Thyroid gland (tissue), 4 donors: ENCODE data around the gene WDR11. TPM values are rescaled to one million over a fixed set of nuclear protein-coding genes. Genes with fewer than 3 reads are reported as not detected.

Experiments
- DNase-seq, 2 donors: peaks; one replicate each; pipeline ENCODE4 v3.0.0-alpha.2; 2019
- H3K27ac ChIP-seq, 3 donors: fragments of 200-600 bp; sonication (generic); 1 replicate in 2 of 3; 2 replicates in 1 of 3; pipeline ENCODE4 v1.5.1; 2016 to 2019; ENCODE audit warnings: mild to moderate bottlenecking in 1 of 3, moderate library complexity in 1 of 3
- H3K27me3 ChIP-seq: fragments of 200-600 bp; sonication (generic); one replicate; pipeline ENCODE4 v1.5.1; 2019
- H3K36me3 ChIP-seq, 2 donors: fragments of 200-600 bp; sonication (generic); one replicate each; pipeline ENCODE4 v1.5.1; 2016 to 2019
- H3K4me1 ChIP-seq, 2 donors: fragments of 200-600 bp; sonication (generic); one replicate each; pipeline ENCODE4 v1.5.1; 2017 to 2019
- H3K4me3 ChIP-seq, 3 donors: fragments of 200-600 bp; sonication (generic); replicated peaks in 1 of 3; 1 replicate in 2 of 3; 2 replicates in 1 of 3; pipeline ENCODE4 v1.5.1; 2016; ENCODE audit warnings: mild to moderate bottlenecking in 1 of 3
- H3K9me3 ChIP-seq: fragments of 200-600 bp; sonication (generic); one replicate; pipeline ENCODE4 v1.5.1; 2017
- POLR2A ChIP-seq, 2 donors: fragments of 450-650 bp; IDR thresholded peaks; one replicate each; pipeline ENCODE4 v1.6.1; 2017; ENCODE audit warnings: antibody characterized with exemption in 2 of 2, mild to moderate bottlenecking in 2 of 2, moderate library complexity in 1 of 2
- WGBS, 2 donors: methylation state at CpG; one replicate each; pipeline ENCODE4 v1.1.5; 2017; 5-methylcytosine and 5-hydroxymethylcytosine counted together
- intact Hi-C: fragments of 100-400 bp; cut with DNase I; formaldehyde crosslinking; loops from one replicate; pipeline ENCODE4 v1.15.1; 2023
- total RNA-seq, 4 donors: library from RNA; depleted of rRNA; stranded (reverse); fragments of >200 nt; gene quantifications; one replicate each; pipeline ENCODE4 v1.2.3, GENCODE V29; 2016
- TF ChIP-seq, protein P1 (sequence below), 6 experiments: fragments of 200-600 bp in 3 of 6; fragments of 450-650 bp in 3 of 6; sonication (generic) in 3 of 6; IDR thresholded peaks; one replicate each; pipeline ENCODE4 v1.5.1; 2016 to 2019; ENCODE audit warnings: antibody characterized with exemption in 6 of 6, mild to moderate bottlenecking in 2 of 6, inconsistent platforms in 1 of 6, moderate library complexity in 1 of 6

Gene WDR11
- total RNA-seq, 4 donors from 2014 or later: 76.9 to 95.5 (median 79.4) TPM

DNA sequence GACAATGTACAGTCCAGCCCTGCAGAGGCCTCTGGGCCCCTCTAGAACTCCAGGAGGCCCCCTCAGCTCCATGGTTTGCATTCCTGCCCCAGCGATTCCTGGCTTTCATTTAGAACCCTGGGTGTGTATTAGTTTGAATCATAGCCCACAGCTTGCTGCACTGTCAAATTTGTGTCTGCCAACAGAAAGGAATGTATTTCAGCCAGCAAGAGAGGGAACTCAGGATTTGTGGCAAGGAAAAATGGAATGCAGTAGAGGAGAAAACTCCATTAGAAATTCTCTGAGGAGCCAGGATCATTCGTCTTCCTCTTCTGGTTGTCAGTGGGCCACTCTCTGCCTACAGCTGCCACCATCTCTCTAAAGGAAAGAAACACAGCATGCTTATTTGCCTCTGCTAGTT lies 27.9 kb upstream of the WDR11 start:
- H3K4me3 ChIP-seq: no peak overlapping the region
- no peaks in the 10 kb centered on the region for H3K27me3 ChIP-seq
- TF ChIP-seq, protein P1, sequence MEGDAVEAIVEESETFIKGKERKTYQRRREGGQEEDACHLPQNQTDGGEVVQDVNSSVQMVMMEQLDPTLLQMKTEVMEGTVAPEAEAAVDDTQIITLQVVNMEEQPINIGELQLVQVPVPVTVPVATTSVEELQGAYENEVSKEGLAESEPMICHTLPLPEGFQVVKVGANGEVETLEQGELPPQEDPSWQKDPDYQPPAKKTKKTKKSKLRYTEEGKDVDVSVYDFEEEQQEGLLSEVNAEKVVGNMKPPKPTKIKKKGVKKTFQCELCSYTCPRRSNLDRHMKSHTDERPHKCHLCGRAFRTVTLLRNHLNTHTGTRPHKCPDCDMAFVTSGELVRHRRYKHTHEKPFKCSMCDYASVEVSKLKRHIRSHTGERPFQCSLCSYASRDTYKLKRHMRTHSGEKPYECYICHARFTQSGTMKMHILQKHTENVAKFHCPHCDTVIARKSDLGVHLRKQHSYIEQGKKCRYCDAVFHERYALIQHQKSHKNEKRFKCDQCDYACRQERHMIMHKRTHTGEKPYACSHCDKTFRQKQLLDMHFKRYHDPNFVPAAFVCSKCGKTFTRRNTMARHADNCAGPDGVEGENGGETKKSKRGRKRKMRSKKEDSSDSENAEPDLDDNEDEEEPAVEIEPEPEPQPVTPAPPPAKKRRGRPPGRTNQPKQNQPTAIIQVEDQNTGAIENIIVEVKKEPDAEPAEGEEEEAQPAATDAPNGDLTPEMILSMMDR (IDR thresholded peaks at IDR 0.05): no peak
- TF ChIP-seq POLR2A (IDR thresholded peaks at IDR 0.05): no peak
- H3K4me1 ChIP-seq: no peaks in the 10 kb centered on the region
- H3K36me3 ChIP-seq: no peaks in the 10 kb centered on the region
- intact Hi-C loops: no loop called here
- WGBS, 2 donors: 56 to 59% methylated on average over 2 of the region's 2 CpGs
- no peak overlapping the region for H3K27ac ChIP-seq
- no peaks in the 10 kb centered on the region for H3K9me3 ChIP-seq
- DNase-seq: no peak

DNA sequence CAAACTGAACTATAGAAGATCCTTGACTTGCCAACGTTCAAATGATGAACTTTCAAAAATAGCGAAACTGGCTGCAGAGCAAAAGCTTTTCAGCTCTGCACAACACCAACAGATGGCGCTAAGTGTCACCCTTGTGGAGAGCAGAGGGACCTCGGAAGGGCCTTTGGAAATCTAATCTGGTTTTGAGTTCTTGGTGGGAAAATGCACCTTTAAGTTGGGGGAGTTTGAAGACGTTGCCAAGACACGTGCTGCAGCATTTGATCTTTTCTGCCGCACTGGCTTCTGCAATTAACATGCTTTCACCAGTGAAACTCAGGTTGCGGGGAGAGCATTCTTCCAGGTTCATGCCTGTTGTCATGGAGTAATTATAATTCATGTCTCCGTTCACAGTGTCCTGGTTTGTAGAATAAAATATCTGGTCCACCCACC lies 26.3 kb upstream of the WDR11 start:
- TF ChIP-seq, protein P1 (IDR thresholded peaks at IDR 0.05): peak in 2 of 6 experiments; percentile 14 to 38
- no peak for TF ChIP-seq POLR2A (IDR thresholded peaks at IDR 0.05)
- intact Hi-C loops: no loop called here
- no peak overlapping the region for H3K4me3 ChIP-seq
- peak; percentile 5 to 8 for DNase-seq
- WGBS, 2 donors: 42 to 48% methylated on average over 9 of the region's 9 CpGs
- H3K9me3 ChIP-seq: no peaks in the 10 kb centered on the region
- no peak overlapping the region for H3K27ac ChIP-seq
- H3K36me3 ChIP-seq: no peaks in the 10 kb centered on the region
- H3K27me3 ChIP-seq: no peaks in the 10 kb centered on the region
- H3K4me1 ChIP-seq: no peaks in the 10 kb centered on the region

DNA sequence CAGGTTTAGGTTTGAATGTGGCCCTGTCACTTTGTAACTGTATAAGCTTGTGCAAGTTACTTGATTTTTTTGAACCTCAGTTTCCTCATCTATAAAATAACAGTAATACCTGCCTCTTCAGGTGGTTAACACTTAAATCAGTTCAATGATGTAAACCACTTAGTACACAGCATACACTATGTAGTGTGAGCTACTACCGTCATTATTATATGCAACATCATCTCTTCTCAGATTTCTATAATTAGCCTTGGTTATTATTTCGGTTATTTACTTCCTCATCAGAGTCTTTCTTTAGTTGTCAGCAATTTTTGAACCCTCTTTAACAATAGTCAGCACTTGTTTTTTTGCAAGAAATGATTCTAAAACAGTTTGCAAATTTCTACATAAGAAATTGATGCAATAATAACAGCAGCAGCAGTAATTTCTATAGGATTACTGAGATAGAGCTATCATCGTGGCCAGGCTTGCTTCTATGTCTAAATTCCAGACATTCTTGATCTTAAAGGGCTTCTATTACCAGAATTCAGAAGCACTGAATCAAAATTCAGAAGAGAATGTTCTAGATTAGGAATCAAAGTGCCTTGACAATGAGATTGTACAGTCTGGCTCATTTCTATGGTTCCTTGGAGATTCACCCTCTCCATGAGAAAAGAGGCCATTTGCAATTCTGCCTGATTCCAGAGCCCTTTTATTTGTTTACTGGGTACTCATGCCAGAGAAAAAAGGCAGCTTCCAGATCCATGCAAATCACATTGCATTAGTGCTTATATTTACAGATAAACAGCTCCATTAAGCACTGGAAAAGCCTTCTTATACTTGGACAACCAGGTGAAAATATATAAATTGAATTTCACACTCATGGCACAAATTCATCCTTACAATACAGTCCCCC lies 25.0 kb upstream of the WDR11 start:
- intact Hi-C loops: no loop called here
- H3K27ac ChIP-seq: no peak overlapping the region
- H3K4me1 ChIP-seq: no peaks in the 10 kb centered on the region
- 70 to 74% methylated on average over 3 of the region's 3 CpGs for WGBS, 2 donors
- no peaks in the 10 kb centered on the region for H3K27me3 ChIP-seq
- H3K36me3 ChIP-seq: no peaks in the 10 kb centered on the region
- no peak overlapping the region for H3K4me3 ChIP-seq
- no peaks in the 10 kb centered on the region for H3K9me3 ChIP-seq
- no peak for DNase-seq
- no peak for TF ChIP-seq POLR2A (IDR thresholded peaks at IDR 0.05)
- TF ChIP-seq, protein P1 (IDR thresholded peaks at IDR 0.05): no peak

DNA sequence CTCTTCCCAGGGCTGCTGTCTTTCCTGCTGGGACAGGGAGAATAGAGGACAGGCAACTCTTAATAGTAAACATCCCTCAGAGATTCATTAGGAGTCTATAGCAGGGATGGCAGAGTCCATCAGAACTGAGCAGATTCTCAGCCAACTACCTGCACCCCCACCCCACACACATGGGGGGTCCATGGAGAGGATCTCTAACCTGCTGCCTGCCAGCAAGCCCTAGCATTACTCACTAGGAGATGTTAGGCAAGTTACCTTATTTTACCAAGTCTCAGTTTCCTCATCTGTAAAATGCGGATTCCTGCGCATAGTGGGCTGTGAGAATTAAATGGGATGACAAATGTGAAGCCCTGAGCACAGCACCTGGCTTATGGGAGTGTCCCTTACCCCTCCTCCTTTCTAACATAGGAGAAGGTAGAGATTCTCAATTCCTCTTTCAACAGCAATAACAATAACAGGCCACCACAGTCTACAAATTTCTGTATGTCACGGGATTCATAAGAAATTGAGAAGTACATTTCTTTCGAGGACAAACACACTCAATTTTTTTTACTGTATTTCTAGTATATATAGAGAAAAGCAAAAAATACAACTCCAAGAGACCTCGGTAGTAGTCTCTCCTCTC lies 23.8 kb upstream of the WDR11 start:
- intact Hi-C loops: no loop called here
- Histone ChIP-seq H3K36me3 (no peaks in the 10 kb centered on the region), H3K9me3 (no peaks in the 10 kb centered on the region), H3K4me1 (no peaks in the 10 kb centered on the region), H3K27me3 (no peaks in the 10 kb centered on the region), H3K4me3 (no peak overlapping the region), H3K27ac (no peak overlapping the region)
- no peak for DNase-seq
- no peak for TF ChIP-seq POLR2A (IDR thresholded peaks at IDR 0.05)
- TF ChIP-seq, protein P1 (IDR thresholded peaks at IDR 0.05): no peak
- WGBS, 2 donors: 69 to 74% methylated on average over 5 of the region's 5 CpGs

DNA sequence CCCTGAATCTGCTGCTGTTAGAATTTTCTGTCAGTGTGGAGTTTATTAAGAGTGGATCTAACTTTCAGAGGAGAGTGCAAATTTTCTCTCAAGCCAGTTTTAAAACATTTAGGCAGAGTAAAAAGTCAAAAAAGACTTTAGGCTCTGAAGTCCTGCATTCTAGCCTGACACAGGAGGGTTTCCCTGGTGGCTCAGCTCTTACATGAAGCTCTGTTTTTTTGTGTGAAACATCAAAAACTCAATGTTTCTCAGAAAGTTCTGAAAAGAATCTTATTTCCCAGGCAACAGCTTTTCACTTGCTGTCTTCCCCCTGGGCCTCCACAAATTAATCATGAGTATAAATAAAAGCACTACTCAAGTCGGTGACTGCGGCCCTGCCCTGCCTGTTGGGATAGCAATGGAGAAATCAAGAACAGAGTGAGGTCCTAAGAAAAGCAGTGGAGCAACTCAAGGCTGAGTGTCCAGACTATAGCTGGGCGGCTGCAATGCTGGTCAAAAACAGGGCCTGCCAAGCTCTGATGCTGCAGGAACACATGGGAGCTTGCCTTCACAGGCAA lies 22.3 kb upstream of the WDR11 start:
- WGBS, 2 donors: 57 to 67% methylated on average over 3 of the region's 3 CpGs
- intact Hi-C loops: no loop called here
- Histone ChIP-seq H3K4me1 (no peaks in the 10 kb centered on the region), H3K27ac (no peak overlapping the region), H3K9me3 (no peaks in the 10 kb centered on the region), H3K4me3 (no peak overlapping the region), H3K36me3 (no peaks in the 10 kb centered on the region), H3K27me3 (no peaks in the 10 kb centered on the region)
- TF ChIP-seq, protein P1 (IDR thresholded peaks at IDR 0.05): no peak
- no peak for TF ChIP-seq POLR2A (IDR thresholded peaks at IDR 0.05)
- DNase-seq: no peak
